ENCODE data around the gene SH2D3A.

Gene SH2D3A

GRCh38 chr19:6797646-6798045 is 30.4 kb upstream of the SH2D3A start:
- DNase-seq (ENCODE audit: low read depth), result no peak
- H3K4me3 ChIP-seq (ENCODE audit: low read depth, low read length), result no peak overlapping the region
- TF ChIP-seq CTCF (conservative IDR thresholded peaks at IDR 0.05; ENCODE audit: low read depth, low read length), result no peak

GRCh38 chr19:6796278-6796677 is 29.0 kb upstream of the SH2D3A start:
- H3K4me3 ChIP-seq (ENCODE audit: low read depth, low read length), result no peak overlapping the region
- DNase-seq (ENCODE audit: low read depth), result no peak
- no peak for TF ChIP-seq CTCF (conservative IDR thresholded peaks at IDR 0.05; ENCODE audit: low read depth, low read length)

- DNase-seq (ENCODE audit: low read depth), result no peak
- no peak overlapping the region for H3K4me3 ChIP-seq (ENCODE audit: low read depth, low read length)
- TF ChIP-seq CTCF (conservative IDR thresholded peaks at IDR 0.05; ENCODE audit: low read depth, low read length), result no peak
Observed at GRCh38 chr19:6794686-6795431, 27.6 kb upstream of the SH2D3A start.

GRCh38 chr19:6793973-6794372 is 26.7 kb upstream of the SH2D3A start:
- no peak for TF ChIP-seq CTCF (conservative IDR thresholded peaks at IDR 0.05; ENCODE audit: low read depth, low read length)
- no peak overlapping the region for H3K4me3 ChIP-seq (ENCODE audit: low read depth, low read length)
- no peak for DNase-seq (ENCODE audit: low read depth)

- no peak overlapping the region for H3K4me3 ChIP-seq (ENCODE audit: low read depth, low read length)
- TF ChIP-seq CTCF (conservative IDR thresholded peaks at IDR 0.05; ENCODE audit: low read depth, low read length), result no peak
- DNase-seq (ENCODE audit: low read depth), result no peak
Observed at GRCh38 chr19:6793411-6793810, 26.2 kb upstream of the SH2D3A start.

- no peak overlapping the region for H3K4me3 ChIP-seq (ENCODE audit: low read depth, low read length)
Observed at GRCh38 chr19:6791237-6791636, 24.0 kb upstream of the SH2D3A start.

More at GRCh38 chr19:6791237-6791636, 24.0 kb upstream of the SH2D3A start:
- no peak for DNase-seq (ENCODE audit: low read depth)
- TF ChIP-seq CTCF (conservative IDR thresholded peaks at IDR 0.05; ENCODE audit: low read depth, low read length), result no peak
